Activated CD4-positive, alpha-beta T cell treated with anti-CD3 and anti-CD28 coated beads, Interleukin-2, amount 50 U/mL, for 48 hours (primary cell): ENCODE results near the gene RNF144A.
A peak's percentile ranks its signal among the peaks of the same experiment; 100 is the strongest.

ENCODE experiments used
- DNase-seq, 2 experiments: peaks; one replicate each; pipeline ENCODE4 v3.0.0-alpha.2; 2020

RNF144A gene

GRCh38 chr2:6909431-6910385 lies 7.5 kb upstream of the RNF144A start:
- no peak for DNase-seq

DNA sequence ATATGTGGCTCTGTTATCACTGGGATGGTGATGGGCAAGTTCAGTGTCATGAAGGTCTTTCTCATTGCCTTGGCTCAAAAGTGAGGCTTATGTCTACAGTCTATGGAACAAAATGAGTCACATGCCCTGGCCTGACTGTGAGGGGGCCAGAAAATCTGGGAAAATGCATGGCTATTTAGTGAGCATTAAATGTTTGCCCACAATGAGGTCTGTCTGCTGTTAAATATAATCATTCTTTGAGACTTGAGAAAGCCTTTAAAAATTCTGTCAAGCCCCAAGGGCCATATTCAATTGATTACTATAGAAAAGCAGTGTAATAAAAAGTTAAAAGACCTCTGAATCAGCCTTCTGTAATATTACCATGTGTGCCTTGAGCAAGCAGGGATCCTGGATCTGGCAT lies 5.5 kb upstream of the RNF144A start:
- no peak for DNase-seq

DNA sequence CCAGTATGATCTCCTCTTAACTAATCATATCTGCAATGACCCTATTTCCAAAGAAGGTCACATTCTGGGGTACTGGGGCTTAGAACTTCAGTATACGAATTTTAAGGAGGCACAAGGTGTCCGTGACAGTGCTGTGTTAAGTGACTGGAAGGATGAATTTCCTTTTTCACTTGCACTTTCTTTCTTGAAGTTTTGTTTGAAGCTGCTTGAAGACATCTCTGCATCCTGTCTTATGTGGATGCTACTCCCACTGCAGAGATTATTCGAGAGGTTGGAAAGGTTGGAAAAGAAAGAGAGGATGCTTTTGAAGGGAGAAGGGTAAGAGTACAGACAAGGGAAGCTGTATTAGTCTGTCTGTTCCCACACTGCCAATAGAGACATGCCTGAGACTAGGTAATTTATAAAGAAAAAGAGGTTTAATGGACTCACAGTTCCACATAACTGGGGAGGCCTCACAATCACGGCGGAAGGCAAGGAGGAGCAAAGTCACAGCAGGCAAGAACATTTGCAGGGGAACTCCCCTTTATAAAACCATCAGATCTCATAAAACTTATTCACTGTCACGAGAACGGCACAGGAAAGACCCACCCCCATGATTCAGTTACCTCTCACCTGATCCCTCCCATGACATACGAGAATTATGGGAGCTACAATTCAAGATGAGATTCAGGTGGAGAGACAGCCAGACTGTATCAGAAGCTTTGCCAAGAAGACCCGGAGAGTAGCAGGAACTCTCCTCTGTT lies 3.6 kb upstream of the RNF144A start:
- DNase-seq = peak; percentile 54 to 64

DNA sequence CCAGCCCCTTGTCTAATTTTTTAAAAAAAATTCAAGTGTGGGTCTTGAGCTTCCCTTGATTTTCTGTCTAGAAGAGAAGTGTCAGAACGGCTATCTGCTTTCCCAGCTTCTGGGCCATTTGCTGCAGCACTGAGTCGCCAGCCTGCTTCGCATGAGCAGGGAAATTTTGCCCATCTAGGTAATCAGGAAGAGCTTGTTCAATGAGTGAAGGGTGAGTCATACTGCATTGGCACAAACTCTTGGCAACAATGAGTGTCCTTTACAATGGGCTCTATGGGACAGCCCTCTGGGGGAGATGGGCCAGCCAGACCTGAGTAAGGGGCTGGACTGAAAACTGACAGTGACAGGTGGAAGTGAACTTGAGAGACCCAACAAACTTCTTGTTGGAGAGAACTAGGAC lies 2.4 kb upstream of the RNF144A start:
- DNase-seq = peak; percentile 22 to 38

- DNase-seq = no peak
Measured at GRCh38 chr2:6915399-6915798, 1.8 kb upstream of the RNF144A start.

GRCh38 chr2:6916224-6916623 lies 988 bp upstream of the RNF144A start:
- DNase-seq = no peak

DNA sequence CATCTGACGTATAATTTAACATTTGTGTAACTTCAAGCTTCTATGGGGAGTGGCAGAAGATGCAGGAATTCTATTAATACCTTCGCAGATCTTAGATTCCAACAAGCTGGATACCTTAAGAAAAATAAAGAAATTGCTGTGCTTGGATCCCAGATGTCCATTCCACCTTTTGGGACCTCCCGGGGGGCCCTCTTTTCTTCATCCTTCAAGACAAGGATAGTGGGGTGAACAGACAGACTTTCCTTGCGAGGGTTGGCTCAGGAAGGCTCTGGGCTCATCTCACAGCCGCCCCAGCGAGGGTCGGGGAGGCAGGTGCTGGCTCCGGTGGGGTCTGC lies 509 bp upstream of the RNF144A start:
- DNase-seq = no peak

GRCh38 chr2:6917761-6918421 lies 679 bp downstream of the RNF144A start:
- peak in 1 of 2 experiments; percentile 39 for DNase-seq

DNA sequence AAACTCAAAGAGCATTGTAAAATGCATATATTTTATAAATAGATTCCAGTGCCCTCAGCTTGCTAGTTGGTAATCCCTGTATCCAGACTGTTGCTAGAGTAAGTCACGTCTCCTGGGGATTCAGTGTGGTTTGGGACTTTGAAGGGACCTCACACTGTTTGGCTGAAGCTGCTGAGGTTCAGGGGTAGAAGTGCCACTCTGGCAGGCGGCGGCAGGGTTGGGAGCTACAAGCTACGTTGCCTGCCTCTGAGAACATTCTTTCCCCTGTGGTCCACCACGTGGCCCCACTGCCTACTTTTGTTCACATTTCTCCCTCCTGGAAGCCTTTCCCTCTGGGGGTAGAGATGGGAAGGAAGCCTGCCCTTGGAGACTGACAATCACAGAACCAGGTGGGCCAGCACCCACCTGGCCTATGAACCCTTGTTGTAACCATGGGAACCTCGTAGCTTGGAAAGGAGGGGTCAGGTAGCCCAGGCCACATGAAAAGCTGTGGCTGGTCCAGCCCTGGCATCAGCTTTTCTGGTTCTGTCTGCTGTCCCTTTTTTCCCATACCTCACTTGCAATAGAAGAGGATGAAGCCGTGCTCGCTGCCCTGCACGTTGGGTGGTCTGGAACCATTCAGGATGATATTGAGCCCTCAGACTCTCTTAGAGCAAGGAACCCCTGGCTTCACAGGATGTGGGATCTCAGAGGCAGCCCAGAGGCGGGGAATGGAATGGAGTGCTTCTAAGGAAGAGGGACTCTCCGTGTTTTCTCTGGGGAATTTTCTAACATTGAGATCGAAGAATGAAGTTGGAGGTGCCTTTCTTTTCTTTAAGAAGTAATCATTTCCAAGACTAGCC lies 2.9 kb downstream of the RNF144A start:
- DNase-seq = no peak

DNA sequence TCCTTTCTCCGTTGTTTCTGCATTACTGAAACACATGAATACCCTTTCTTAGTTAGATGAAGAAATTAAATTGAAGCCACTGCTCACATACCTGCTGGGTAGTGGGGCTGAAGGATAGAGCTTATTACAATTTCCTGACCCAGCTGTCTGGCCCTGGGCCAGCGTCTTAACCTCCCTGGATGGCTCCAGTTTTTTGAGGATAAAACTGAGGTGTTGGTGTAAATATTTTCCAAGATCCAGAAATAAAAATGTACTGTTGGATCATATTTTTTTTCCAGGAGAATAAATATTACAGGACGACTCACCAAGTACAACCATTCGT lies 3.5 kb downstream of the RNF144A start:
- DNase-seq = no peak

DNA sequence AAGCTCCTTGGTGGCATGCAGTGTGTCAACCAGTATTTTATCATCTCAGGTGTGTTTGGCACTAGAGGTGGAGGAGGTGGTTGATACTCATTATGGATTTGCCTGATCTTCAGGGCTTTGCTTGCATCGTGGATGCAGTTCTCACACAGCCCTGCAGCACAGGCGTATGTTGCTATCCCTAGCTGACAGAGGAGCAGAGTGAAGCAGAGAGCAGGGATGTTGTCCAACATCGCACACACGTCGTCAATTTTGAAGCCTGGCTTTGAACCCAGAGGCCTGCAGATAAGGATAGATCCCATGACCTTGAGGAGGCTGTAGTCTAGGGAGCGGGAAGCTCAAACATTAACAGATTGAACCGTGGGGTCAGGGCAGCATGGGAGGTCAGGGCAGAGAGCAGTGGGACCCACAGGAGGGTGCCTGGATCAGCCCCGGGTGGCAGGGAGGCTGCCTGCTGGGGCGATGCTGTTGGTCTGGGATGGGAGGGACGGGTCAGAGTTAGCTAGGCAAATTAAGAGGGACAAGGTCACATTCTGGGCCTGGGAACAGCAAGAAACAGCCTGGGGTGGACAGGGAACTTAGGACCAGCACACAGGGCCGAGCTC lies 4.2 kb downstream of the RNF144A start:
- no peak for DNase-seq

- DNase-seq = no peak
Measured at GRCh38 chr2:6922201-6922656, 5.0 kb downstream of the RNF144A start.

GRCh38 chr2:6923319-6923718 lies 6.1 kb downstream of the RNF144A start:
- DNase-seq = no peak

DNA sequence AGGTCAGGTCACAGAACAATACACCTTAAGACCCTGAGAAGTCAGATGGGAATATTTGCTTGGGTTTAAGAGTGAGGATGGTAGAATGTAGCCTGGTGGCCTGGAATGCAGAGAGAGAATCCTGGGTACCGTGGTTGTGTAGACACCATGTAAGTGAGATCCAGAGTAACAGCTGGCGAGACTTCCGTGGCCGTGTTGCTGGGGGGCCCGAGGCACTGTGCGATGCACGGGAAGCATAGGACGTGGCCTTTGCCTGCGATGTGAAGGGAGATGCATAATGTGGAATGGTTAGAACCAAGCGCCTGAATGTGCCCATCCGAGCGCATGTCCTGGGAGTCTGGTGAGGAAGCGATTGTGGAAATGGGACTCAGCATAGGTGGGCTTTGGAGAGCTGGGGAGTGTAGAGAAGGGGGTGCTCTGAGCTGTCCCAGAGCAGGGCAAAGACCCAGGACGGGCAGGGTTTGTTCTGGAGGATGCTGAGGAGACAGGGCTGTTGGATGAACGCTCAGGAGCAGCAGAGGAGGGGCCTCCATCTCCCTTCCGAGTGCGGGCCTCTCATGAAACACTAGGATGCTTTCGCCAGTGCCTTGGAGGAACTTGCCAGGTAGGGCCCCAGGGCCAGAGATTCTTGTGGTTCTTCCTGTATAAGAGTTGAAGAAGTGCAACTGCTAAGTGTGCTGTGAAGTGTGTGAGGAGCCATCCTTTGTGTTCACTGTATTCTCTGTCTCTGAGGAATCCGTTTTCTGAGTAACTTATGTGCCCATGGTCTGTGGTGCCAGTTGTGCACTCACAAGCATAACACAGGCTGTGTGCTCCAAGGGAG lies 7.1 kb downstream of the RNF144A start:
- no peak for DNase-seq

GRCh38 chr2:6924924-6925409 lies 7.8 kb downstream of the RNF144A start:
- DNase-seq = no peak

GRCh38 chr2:6926071-6926732 lies 9.0 kb downstream of the RNF144A start:
- no peak for DNase-seq

DNA sequence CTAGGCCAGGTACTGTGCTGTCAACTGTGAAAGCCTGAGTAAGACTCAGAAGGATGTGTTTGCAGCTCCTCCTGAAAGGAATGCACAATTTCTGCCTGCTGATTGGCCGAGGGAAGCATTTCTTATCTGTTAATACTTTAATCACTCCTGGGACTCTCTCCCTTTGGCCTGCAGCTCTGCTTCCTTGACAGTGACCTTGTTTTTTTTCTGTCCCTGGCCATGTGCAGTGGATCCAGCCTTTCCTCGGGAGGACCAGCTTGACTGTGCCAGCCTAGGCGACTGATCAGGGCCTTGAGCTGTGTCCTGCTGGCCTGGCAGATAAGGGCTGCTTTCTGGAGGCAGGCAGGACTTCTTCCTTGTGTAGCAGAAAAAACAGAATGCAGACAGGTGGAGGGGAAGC lies 10.0 kb downstream of the RNF144A start:
- no peak for DNase-seq

- DNase-seq = no peak
Measured at GRCh38 chr2:6927753-6928152, 10.5 kb downstream of the RNF144A start.

DNA sequence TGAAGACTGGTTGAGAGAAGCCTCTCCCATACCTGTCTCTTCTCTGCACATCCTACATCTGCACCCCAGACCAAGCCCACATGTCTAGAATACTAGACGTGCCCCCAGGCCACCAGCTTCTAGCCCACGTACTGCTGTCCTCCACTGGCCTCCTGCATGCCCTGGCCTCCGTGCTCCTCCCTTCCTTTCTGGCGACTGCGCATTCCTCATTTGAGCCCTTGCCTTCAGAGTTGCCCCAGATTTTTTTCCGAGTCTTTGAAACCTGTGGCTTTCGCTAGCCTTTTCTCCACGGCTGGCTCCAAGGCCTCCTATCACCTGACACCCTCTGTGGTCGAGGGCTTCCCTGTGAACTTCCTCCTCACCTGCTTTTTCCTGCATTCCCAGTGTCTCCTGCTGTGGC lies 11.2 kb downstream of the RNF144A start:
- DNase-seq = no peak

DNA sequence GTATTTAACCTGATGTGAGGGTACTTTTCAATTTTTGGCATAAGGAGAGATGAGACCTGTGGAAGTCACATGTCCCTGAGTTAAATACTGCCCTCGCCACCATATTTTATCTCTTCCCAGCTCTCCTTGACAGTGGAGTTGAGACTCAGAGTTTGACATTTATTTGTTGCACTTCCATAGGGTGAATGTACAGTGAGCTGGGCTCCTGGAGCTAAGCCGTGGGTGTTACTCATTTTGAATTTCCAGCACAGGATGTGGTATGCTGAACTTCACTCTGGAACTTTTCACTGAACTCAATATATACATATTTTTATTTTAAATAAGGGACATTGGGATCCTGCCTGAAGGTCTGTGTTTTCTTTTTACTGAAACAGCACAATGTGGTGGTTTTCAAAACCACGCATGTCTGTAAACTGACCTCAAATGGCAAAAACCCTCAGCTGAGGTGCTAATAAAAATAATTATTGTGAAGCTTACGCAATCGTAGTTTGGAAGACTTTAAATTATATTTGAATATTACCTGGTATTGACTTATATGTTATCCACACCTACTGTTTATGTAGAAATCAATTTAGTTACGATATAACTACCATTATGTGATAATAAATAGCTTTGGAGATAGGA lies 12.1 kb downstream of the RNF144A start:
- DNase-seq = no peak
